ENCODE results near the gene ABCA2.
A peak's percentile ranks its signal among the peaks of the same experiment; 100 is the strongest.

Gene ABCA2

DNA sequence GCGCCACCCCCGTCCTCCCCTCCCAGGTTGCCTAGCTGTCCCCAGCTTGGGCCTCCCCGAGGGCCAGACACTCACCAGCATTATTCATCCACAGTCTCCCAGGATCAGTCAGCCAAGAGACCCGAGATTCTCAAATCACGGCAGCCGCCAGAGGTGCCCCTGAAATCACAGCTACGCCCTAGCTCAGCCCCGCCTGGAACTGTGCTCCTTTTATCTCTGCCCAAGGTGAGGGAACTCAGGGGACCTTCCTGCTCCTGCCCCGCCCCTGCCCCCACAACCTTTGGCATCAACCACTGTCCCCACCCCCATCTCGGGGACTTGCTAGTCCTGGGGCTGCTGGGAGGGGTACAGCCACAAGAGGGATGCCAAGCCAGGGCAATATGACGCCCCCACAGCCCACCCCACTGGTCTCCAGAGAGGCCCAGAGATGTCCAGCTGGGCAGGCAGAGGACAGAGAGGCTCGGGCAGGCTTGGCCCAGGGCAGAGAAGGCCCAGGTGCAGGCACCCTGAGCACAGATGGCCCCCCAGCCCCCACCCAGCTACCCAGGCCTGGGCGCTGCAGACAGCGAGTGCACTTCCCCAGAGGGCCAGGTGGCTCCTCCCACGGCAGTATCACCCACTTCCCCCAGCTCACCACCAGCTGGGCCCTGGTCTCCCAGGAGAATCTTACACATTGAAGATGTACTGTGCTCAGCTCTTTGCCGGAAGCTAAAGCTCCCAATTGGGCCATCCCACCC is 4.0 kb upstream of the ABCA2 start, which contains the start of gene FUT7:
Gene FUT7, minus strand, starts transcription at position 185 of the 737 bp plus-strand sequence. Its CDS starts 97 bp downstream, at position 88.
- no peak within 1 kb of the TSS for H3K27ac ChIP-seq
- no peak for DNase-seq (ENCODE audit: low read depth, low spot score)
- H3K9ac ChIP-seq (ENCODE audit: insufficient read length): no peak within 1 kb of the TSS
- H3K36me3 ChIP-seq (ENCODE audit: insufficient read depth, low read length): no peaks in the 10 kb centered on the region
- H3K4me3 ChIP-seq: no peak within 1 kb of the TSS
- no peaks in the 10 kb centered on the region for H3K9me3 ChIP-seq (ENCODE audit: low read depth, low read length)
- TF ChIP-seq POLR2AphosphoS5 (IDR thresholded peaks at IDR 0.05; ENCODE audit: borderline replicate concordance, low read depth, low read length) (no peak), EZH2 (IDR thresholded peaks at IDR 0.05) (no peak), FOXP2 (optimal IDR thresholded peaks at IDR 0.05; ENCODE audit: control extremely low read depth, extremely low read length, insufficient read depth) (no peak)

DNA sequence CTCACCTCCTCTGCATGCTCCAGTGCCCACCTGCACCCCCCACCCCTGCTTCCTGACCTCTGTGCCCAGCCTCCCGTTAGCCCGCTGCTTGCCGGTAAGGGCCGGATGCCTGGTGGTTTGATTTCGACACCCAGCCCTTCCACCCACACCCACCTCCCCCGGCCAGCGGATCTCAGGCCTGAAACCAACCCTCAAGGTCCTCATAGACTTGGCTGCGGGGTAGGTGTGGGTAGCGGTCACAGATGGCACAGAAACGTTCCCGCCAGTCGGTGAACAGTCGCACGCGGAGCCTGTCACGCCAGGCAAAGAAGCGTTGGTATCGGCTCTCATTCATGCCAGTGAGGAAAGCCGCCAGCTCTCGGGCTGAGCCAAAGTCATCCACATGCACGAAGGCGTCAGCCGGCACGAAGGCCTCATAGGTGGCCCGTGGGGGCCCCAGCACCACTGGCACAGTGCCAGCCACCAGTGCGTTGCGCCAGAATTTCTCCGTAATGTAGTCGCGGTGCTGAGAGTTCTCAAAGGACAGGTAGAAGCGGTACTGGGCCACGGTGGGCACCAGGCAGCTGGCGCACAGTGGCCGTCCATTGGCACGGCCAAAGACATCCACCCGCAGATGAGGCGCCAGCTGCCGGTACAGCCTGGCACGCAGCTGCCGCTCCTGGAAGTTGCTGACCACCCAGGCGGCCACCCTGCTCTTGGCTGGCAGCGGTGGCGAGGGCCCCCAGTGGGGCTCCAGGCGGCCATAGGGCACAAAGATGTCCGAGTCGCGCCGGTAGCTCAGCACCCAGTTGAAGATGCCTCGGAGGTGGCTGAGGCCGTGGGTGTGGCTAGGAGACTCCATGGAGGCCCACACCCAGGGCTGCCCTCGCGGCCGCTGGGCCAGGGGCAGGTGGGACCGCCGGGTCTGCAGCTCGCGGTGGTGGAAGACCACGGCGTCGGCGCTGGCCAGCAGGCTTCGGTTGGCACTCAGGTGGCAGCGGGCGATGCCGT is 2.8 kb upstream of the ABCA2 start:
- TF ChIP-seq FOXP2 (optimal IDR thresholded peaks at IDR 0.05; ENCODE audit: control extremely low read depth, extremely low read length, insufficient read depth): no peak
- no peak for TF ChIP-seq POLR2AphosphoS5 (IDR thresholded peaks at IDR 0.05; ENCODE audit: borderline replicate concordance, low read depth, low read length)
- no peak for TF ChIP-seq EZH2 (IDR thresholded peaks at IDR 0.05)
- DNase-seq (ENCODE audit: low read depth, low spot score): no peak
- Histone ChIP-seq H3K27ac (no peak overlapping the region), H3K9me3 (ENCODE audit: low read depth, low read length) (no peaks in the 10 kb centered on the region), H3K36me3 (ENCODE audit: insufficient read depth, low read length) (no peaks in the 10 kb centered on the region), H3K4me3 (no peak overlapping the region), H3K9ac (ENCODE audit: insufficient read length) (no peak overlapping the region)

DNA sequence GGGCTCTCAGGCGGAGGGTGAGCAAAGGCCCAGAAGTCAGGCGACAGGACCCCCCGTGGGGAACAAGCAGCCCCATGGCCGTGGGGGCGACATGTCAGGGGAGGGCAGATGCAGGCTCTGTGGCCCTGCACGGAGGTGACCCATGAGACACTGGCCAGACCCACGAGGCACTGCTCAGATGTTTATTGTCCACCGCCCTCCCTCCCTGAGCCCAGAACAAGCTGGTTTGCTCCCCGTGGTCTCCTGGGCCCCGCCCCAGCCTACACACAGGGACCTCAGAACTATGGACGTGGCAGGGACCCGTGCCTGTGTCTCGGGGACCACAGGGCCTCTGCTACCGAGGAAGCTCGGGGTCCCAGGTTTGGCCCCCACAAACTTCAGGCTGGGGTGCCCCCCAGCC is 2.0 kb upstream of the ABCA2 start:
- TF ChIP-seq EZH2 (IDR thresholded peaks at IDR 0.05): no peak
- TF ChIP-seq POLR2AphosphoS5 (IDR thresholded peaks at IDR 0.05; ENCODE audit: borderline replicate concordance, low read depth, low read length): no peak
- TF ChIP-seq FOXP2 (optimal IDR thresholded peaks at IDR 0.05; ENCODE audit: control extremely low read depth, extremely low read length, insufficient read depth): no peak
- Histone ChIP-seq H3K9ac (ENCODE audit: insufficient read length) (no peak overlapping the region), H3K27ac (no peak overlapping the region), H3K4me3 (no peak overlapping the region), H3K36me3 (ENCODE audit: insufficient read depth, low read length) (no peaks in the 10 kb centered on the region), H3K9me3 (ENCODE audit: low read depth, low read length) (no peaks in the 10 kb centered on the region)
- DNase-seq (ENCODE audit: low read depth, low spot score): no peak

DNA sequence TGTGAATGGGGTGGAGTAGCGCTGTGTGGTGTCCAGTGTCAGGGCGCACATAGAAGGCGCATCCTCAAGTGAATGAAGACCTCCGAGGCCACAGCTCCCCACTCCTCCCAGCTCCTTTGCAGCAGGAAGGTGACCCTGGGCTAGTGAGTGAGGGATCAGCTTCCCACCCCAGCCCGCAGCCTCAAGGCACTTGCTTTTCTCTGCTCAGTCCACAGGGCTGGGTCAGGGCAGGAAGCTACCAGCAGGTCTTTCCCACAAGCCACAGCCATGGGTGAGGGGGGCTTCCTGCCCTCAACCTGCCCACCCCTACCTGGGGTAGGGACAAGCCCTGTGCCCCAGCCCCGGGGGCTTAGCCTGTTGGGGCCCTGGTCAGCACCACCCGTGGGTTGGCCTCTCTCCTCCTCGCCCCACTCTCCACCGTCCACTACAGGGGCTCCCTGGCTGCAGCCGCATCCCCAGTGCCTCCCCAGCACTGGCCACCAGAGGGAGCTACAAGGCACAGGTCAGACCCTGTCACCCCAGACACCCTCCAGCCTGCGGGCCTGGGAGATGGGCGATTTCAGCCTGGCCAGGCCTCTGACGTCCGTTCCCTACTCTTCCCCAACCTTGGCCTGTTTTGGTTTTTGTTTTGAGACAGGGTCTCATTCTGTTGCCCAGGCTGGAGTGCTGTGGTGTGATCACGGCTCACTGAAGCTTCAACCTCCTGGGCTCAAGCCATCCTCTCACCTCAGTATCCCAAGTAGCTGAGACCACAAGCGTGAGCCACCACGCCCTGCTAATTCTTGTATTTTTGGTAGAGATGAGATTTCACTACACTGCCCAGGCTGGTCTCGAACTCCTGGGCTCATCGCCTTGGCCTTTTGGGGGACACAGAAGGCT is 1.3 kb upstream of the ABCA2 start:
- H3K36me3 ChIP-seq (ENCODE audit: insufficient read depth, low read length): no peaks in the 10 kb centered on the region
- H3K9me3 ChIP-seq (ENCODE audit: low read depth, low read length): no peaks in the 10 kb centered on the region
- peak overlapping the region; percentile 85 for H3K4me3 ChIP-seq
- H3K27ac ChIP-seq: no peak overlapping the region
- H3K9ac ChIP-seq (ENCODE audit: insufficient read length): no peak overlapping the region
- no peak for DNase-seq (ENCODE audit: low read depth, low spot score)
- TF ChIP-seq FOXP2 (optimal IDR thresholded peaks at IDR 0.05; ENCODE audit: control extremely low read depth, extremely low read length, insufficient read depth) (no peak), POLR2AphosphoS5 (IDR thresholded peaks at IDR 0.05; ENCODE audit: borderline replicate concordance, low read depth, low read length) (no peak), EZH2 (IDR thresholded peaks at IDR 0.05) (no peak)

DNA sequence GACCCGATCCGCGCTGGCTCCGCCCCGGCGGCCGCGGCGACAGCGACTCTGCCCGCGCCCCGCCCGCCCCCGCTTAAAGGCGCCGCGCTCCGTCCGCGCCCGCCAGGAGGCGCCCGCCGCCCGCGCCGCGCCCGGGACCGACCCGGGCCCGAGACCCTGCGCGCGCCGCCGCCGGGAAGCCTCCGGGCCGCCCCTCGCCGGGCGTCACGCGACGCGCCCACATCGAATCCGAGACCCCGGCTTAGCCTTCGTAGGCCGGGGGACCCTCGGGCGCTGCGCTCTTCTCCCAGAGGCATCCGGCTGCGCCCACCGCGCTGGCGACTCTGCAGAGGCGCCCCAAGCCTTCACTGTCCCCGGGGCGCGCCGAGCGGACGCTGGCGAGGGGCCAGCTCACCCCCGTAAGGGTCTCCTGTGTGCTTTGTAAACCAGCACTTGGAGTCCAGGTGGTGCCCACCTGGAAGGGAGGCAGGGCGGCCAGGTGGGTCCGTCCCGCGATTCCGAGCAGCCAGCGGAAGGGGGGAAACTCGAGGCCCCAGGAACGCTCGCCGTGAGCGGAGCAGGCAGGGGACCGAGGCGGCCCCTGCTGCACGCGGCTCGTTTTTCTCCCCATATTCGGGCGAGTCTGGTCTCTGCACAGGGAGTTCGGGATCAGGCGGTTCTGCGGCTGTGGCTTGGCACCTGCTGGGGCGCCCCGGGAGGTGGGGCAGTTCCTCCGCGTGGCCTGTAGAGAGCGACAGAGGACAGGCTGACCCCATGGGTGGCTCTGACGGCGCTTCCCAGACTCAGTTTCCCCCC is 423 bp upstream of the ABCA2 start:
- Histone ChIP-seq H3K36me3 (ENCODE audit: insufficient read depth, low read length) (no peaks in the 10 kb centered on the region), H3K9ac (ENCODE audit: insufficient read length) (peak overlapping the region; percentile 67), H3K27ac (no peak overlapping the region), H3K9me3 (ENCODE audit: low read depth, low read length) (no peaks in the 10 kb centered on the region), H3K4me3 (peak overlapping the region; percentile 85)
- no peak for DNase-seq (ENCODE audit: low read depth, low spot score)
- no peak for TF ChIP-seq EZH2 (IDR thresholded peaks at IDR 0.05)
- TF ChIP-seq FOXP2 (optimal IDR thresholded peaks at IDR 0.05; ENCODE audit: control extremely low read depth, extremely low read length, insufficient read depth): no peak
- TF ChIP-seq POLR2AphosphoS5 (IDR thresholded peaks at IDR 0.05; ENCODE audit: borderline replicate concordance, low read depth, low read length): no peak

DNA sequence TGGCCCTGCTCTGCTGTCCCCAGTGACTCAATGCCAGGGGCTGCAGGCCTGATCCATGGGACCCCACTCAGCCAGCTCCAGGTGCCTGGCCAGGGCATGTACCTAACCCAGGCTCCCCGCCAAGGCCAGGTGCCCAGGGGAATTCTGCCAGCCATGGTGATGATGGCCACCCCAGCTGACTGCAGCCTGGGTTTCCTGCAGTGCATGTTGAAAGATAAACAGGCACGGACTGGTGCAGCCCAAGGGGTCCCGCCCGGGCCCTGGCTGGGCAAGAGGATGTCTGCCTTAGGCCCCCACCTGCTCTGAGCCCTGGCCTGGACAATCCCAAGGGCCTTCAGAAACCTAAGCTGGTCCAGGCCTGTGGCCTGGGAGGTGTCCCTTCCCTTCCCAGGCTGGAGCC is 1.2 kb downstream of the ABCA2 start:
- TF ChIP-seq POLR2AphosphoS5 (IDR thresholded peaks at IDR 0.05; ENCODE audit: borderline replicate concordance, low read depth, low read length): no peak
- TF ChIP-seq EZH2 (IDR thresholded peaks at IDR 0.05): no peak
- no peak for TF ChIP-seq FOXP2 (optimal IDR thresholded peaks at IDR 0.05; ENCODE audit: control extremely low read depth, extremely low read length, insufficient read depth)
- Histone ChIP-seq H3K9me3 (ENCODE audit: low read depth, low read length) (no peaks in the 10 kb centered on the region), H3K27ac (no peak overlapping the region), H3K4me3 (peak overlapping the region; percentile 75), H3K9ac (ENCODE audit: insufficient read length) (no peak overlapping the region), H3K36me3 (ENCODE audit: insufficient read depth, low read length) (no peaks in the 10 kb centered on the region)
- DNase-seq (ENCODE audit: low read depth, low spot score): no peak

DNA sequence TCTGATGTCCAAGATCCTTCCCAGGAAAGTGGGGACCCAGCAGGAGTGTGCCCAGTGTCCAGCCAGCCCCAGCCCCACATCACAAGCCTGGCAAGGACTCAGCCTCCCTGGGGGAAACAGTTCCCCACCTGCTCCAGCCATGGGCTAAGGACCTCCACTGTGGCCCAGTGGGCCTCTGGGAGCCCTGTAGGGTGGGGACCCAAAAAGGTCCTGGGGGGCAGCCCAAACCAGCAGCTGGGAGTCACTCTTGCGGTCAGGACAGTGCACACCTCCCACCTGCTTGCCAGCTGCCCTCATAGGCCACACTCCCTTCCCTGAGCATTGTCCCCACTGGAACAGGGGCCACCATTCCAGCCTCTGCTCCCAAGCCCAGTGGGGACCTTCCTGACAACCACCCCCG is 1.7 kb downstream of the ABCA2 start:
- H3K9me3 ChIP-seq (ENCODE audit: low read depth, low read length): no peaks in the 10 kb centered on the region
- H3K9ac ChIP-seq (ENCODE audit: insufficient read length): no peak overlapping the region
- no peak overlapping the region for H3K27ac ChIP-seq
- DNase-seq (ENCODE audit: low read depth, low spot score): no peak
- no peak overlapping the region for H3K4me3 ChIP-seq
- H3K36me3 ChIP-seq (ENCODE audit: insufficient read depth, low read length): no peaks in the 10 kb centered on the region
- TF ChIP-seq FOXP2 (optimal IDR thresholded peaks at IDR 0.05; ENCODE audit: control extremely low read depth, extremely low read length, insufficient read depth) (no peak), EZH2 (IDR thresholded peaks at IDR 0.05) (no peak), POLR2AphosphoS5 (IDR thresholded peaks at IDR 0.05; ENCODE audit: borderline replicate concordance, low read depth, low read length) (no peak)

Measured in SK-N-MC (cell line).